Panc1 (cell line): ENCODE data around the gene APOB. TPM values are rescaled to one million over a fixed set of nuclear protein-coding genes. Genes with fewer than 3 reads are reported as not detected.

Experiments
- ATAC-seq: fragments of 200-7000 bp; cut with Tn5 transposase; 2 replicates; pipeline ENCODE4 v1.9.1; 2020; ENCODE audit warnings: mild to moderate bottlenecking, moderate library complexity
- BruUV-seq: library from RNA; stranded (reverse); fragments of 400-500 nt; replicated peaks from 2 replicates; lab custom pipeline; 2021; lab: Mats Ljungman, UMichigan
- CTCF ChIA-PET: fragments of 300-600 bp; sonication (Branson Sonifier 250); formaldehyde crosslinking; loops from one replicate; lab custom pipeline; 2022; ENCODE audit warnings: antibody characterized with exemption; lab: Charles Lee
- POLR2A ChIA-PET: fragments of 300-600 bp; sonication (Branson Sonifier 250); formaldehyde crosslinking; loops from one replicate; lab custom pipeline; 2022; ENCODE audit warnings: antibody characterized with exemption; lab: Charles Lee
- DNase-seq: peaks from one replicate; pipeline ENCODE4 v3.0.0-alpha.2; 2010; ENCODE audit warnings: low read depth, low spot score
- H3K27ac ChIP-seq: 2 replicates; pipeline ENCODE4 v1.5.1; 2011; ENCODE audit warnings: mild to moderate bottlenecking, low read length, inconsistent platforms
- H3K27me3 ChIP-seq: fragments of 200-500 bp; sonication (Bioruptor generic); 2 replicates; pipeline ENCODE4 v1.6.0; 2014; ENCODE audit warnings: low read length, inconsistent platforms; ENCODE audit not compliant: control insufficient read depth, insufficient read depth
- H3K36me3 ChIP-seq: fragments of 200-500 bp; sonication (Bioruptor generic); 2 replicates; pipeline ENCODE4 v1.5.1; 2014; ENCODE audit warnings: inconsistent platforms, mild to moderate bottlenecking, low read length, moderate library complexity; ENCODE audit not compliant: control insufficient read depth, insufficient read depth
- H3K4me1 ChIP-seq: 2 replicates; pipeline ENCODE4 v1.5.1; 2011; ENCODE audit warnings: inconsistent platforms, mild to moderate bottlenecking, low read length, moderate library complexity; ENCODE audit not compliant: control insufficient read depth, insufficient read depth
- H3K4me3 ChIP-seq, 2 experiments: 2 replicates each; pipeline ENCODE4 v1.5.1; 2011 to 2012; ENCODE audit warnings: low read depth in 2 of 2, low read length in 2 of 2, mild to moderate bottlenecking in 2 of 2, inconsistent platforms in 1 of 2, moderate library complexity in 1 of 2
- H3K9me3 ChIP-seq: fragments of 200-500 bp; sonication (Bioruptor generic); 2 replicates; pipeline ENCODE4 v1.5.1; 2014; ENCODE audit warnings: low read depth, mild to moderate bottlenecking, inconsistent platforms, low read length, moderate library complexity; ENCODE audit not compliant: control insufficient read depth, insufficient read depth
- CTCF ChIP-seq: fragments of 450-650 bp; IDR thresholded peaks from 2 replicates; pipeline ENCODE4 v1.5.1; 2017; ENCODE audit warnings: mild to moderate bottlenecking
- POLR2AphosphoS5 ChIP-seq: IDR thresholded peaks from 2 replicates; pipeline ENCODE4 v1.6.1; 2012; ENCODE audit warnings: mild to moderate bottlenecking, low read depth, low read length, moderate library complexity
- REST ChIP-seq, 2 experiments: IDR thresholded peaks; 2 replicates each; pipeline ENCODE4 v1.6.1; 2011 to 2012; ENCODE audit warnings: low read depth in 2 of 2, control low read depth in 1 of 2, low read length in 1 of 2, mild to moderate bottlenecking in 1 of 2, moderate library complexity in 1 of 2; ENCODE audit not compliant: insufficient read depth in 1 of 2
- SIN3A ChIP-seq: IDR thresholded peaks from 2 replicates; pipeline ENCODE4 v1.6.1; 2012; ENCODE audit warnings: low read depth, mild to moderate bottlenecking, low read length, moderate library complexity, borderline replicate concordance; ENCODE audit not compliant: insufficient read depth
- TCF7L2 ChIP-seq: IDR thresholded peaks from 2 replicates; pipeline ENCODE4 v1.6.1; 2011; ENCODE audit warnings: mild to moderate bottlenecking, low read depth, low read length, inconsistent platforms
- in situ Hi-C: cut with HindIII; loops from 2 replicates; pipeline ENCODE4 v1.10.0; 2016; ENCODE audit warnings: low sequenced_read_pairs, low pct_unique_long_range_greater_than_20kb
- intact Hi-C: fragments of 100-400 bp; cut with micrococcal nuclease; formaldehyde crosslinking; loops from one replicate; pipeline ENCODE4 v1.10.0; 2022; ENCODE audit not compliant: unreplicated experiment
- total RNA-seq: library from RNA; stranded (reverse); gene quantifications from one replicate; pipeline ENCODE4 v1.2.1, GENCODE V29; 2021; ENCODE audit not compliant: unreplicated experiment

The APOB gene
- total RNA-seq, 1 experiment from 2014 or later = 1.2 TPM

GRCh38 chr2:20990442-20991430 is 53.1 kb downstream of the APOB start:
- ChIA-PET CTCF (no interaction called here), POLR2A (no interaction called here)
- Histone ChIP-seq H3K27me3 (no peaks in the 10 kb centered on the region), H3K36me3 (no peaks in the 10 kb centered on the region), H3K4me3 (no peak overlapping the region), H3K9me3 (no peaks in the 10 kb centered on the region), H3K27ac (no peak overlapping the region), H3K4me1 (no peaks in the 10 kb centered on the region)
- TF ChIP-seq SIN3A (no peak), POLR2AphosphoS5 (no peak), CTCF (no peak), REST (IDR thresholded peaks at IDR 0.05; ENCODE audit: insufficient read depth in 1 of 2, low read depth in 2 of 2, low read length in 1 of 2) (no peak), TCF7L2 (no peak)
- no TSS peak for BruUV-seq
- ATAC-seq (no peak), DNase-seq (no peak)
- in situ Hi-C loops (no loop called here), intact Hi-C loops (no loop called here)

GRCh38 chr2:20989404-20989803 is 54.5 kb downstream of the APOB start:
- in situ Hi-C loops = no loop called here
- BruUV-seq = no TSS peak

More at GRCh38 chr2:20989404-20989803, 54.5 kb downstream of the APOB start:
- Histone ChIP-seq H3K9me3 (no peaks in the 10 kb centered on the region), H3K27ac (no peak overlapping the region), H3K4me1 (no peaks in the 10 kb centered on the region), H3K27me3 (no peaks in the 10 kb centered on the region), H3K4me3 (no peak overlapping the region), H3K36me3 (no peaks in the 10 kb centered on the region)
- POLR2A ChIA-PET = no interaction called here
- ATAC-seq (no peak), DNase-seq (no peak)
- CTCF ChIA-PET = no interaction called here
- TF ChIP-seq CTCF (no peak), POLR2AphosphoS5 (no peak), TCF7L2 (no peak)
- intact Hi-C loops = no loop called here
